Large intestine (tissue), 3 donors: ENCODE results near the gene SPIRE2. TPM values are rescaled to one million over a fixed set of nuclear protein-coding genes. Genes with fewer than 3 reads are reported as not detected.

Experiments used
- DNase-seq, 2 donors: peaks; one replicate each; pipeline versions ENCODE4 v3.0.0 to v3.0.0-alpha.2; 2013
- H3K27ac ChIP-seq: one replicate; pipeline ENCODE4 v1.5.1; 2013; ENCODE audit warnings: low read length
- H3K27me3 ChIP-seq: 2 replicates; pipeline ENCODE4 v1.6.1; 2013; ENCODE audit warnings: low read length; ENCODE audit not compliant: control insufficient read depth, insufficient read depth
- H3K36me3 ChIP-seq: 2 replicates; pipeline ENCODE4 v1.6.1; 2013; ENCODE audit warnings: low read length; ENCODE audit not compliant: control insufficient read depth, insufficient read depth
- H3K4me1 ChIP-seq: one replicate; pipeline ENCODE4 v1.6.1; 2013; ENCODE audit warnings: low read length; ENCODE audit not compliant: control insufficient read depth, insufficient read depth
- H3K4me3 ChIP-seq: one replicate; pipeline ENCODE4 v1.5.1; 2013; ENCODE audit warnings: low read length
- H3K9me3 ChIP-seq: one replicate; pipeline ENCODE4 v1.6.1; 2013; ENCODE audit warnings: mild to moderate bottlenecking, low read depth, low read length, moderate library complexity; ENCODE audit not compliant: control insufficient read depth
- WGBS: methylation state at CpG from one replicate; pipeline ENCODE4 v1.1.5; 2013; ENCODE audit warnings: low lambda C conversion rate; ENCODE audit not compliant: insufficient coverage; 5-methylcytosine and 5-hydroxymethylcytosine counted together
- polyA plus RNA-seq: library from polyadenylated mRNA; unstranded; fragments of 120-200 nt; gene quantifications from one replicate; pipeline ENCODE4 v1.2.1, GENCODE V29; 2013

The SPIRE2 gene
- polyA plus RNA-seq, 1 donor, result 55.2 TPM

- H3K4me1 ChIP-seq, result no peaks in the 10 kb centered on the region
- H3K9me3 ChIP-seq, result no peaks in the 10 kb centered on the region
- no peaks in the 10 kb centered on the region for H3K27me3 ChIP-seq
- no CpG with 5 or more reads among the region's 36 CpGs for WGBS
- H3K36me3 ChIP-seq, result peaks cover 74% of the 10 kb centered on the region
- no peak for DNase-seq
- no peak overlapping the region for H3K4me3 ChIP-seq
- H3K27ac ChIP-seq, result no peak overlapping the region
Measured at GRCh38 chr16:89898201-89898967, 70.1 kb downstream of the SPIRE2 start.

GRCh38 chr16:89899879-89900481 is 71.7 kb downstream of the SPIRE2 start:
- WGBS, result no CpG with 5 or more reads among the region's 20 CpGs
- no peak for DNase-seq
- H3K9me3 ChIP-seq, result no peaks in the 10 kb centered on the region
- no peaks in the 10 kb centered on the region for H3K27me3 ChIP-seq
- no peak overlapping the region for H3K4me3 ChIP-seq
- peaks cover 75% of the 10 kb centered on the region for H3K36me3 ChIP-seq
- no peak overlapping the region for H3K27ac ChIP-seq
- H3K4me1 ChIP-seq, result no peaks in the 10 kb centered on the region

GRCh38 chr16:89900885-89901284 is 72.6 kb downstream of the SPIRE2 start:
- Histone ChIP-seq H3K4me3 (no peak overlapping the region), H3K36me3 (peaks cover 76% of the 10 kb centered on the region), H3K9me3 (peaks cover 4% of the 10 kb centered on the region), H3K4me1 (no peaks in the 10 kb centered on the region), H3K27ac (no peak overlapping the region), H3K27me3 (no peaks in the 10 kb centered on the region)
- no peak for DNase-seq
- WGBS, result no CpG with 5 or more reads among the region's 17 CpGs

- DNase-seq, result no peak
- H3K36me3 ChIP-seq, result peaks cover 72% of the 10 kb centered on the region
- no CpG with 5 or more reads among the region's 11 CpGs for WGBS
Measured at GRCh38 chr16:89902980-89903379, 74.7 kb downstream of the SPIRE2 start.

GRCh38 chr16:89903908-89904515 is 75.7 kb downstream of the SPIRE2 start:
- H3K9me3 ChIP-seq, result peaks cover 19% of the 10 kb centered on the region
- no peak for DNase-seq
- WGBS, result no CpG with 5 or more reads among the region's 19 CpGs
- H3K27ac ChIP-seq, result no peak overlapping the region
- no peaks in the 10 kb centered on the region for H3K27me3 ChIP-seq
- H3K4me3 ChIP-seq, result no peak overlapping the region
- H3K36me3 ChIP-seq, result peaks cover 69% of the 10 kb centered on the region
- H3K4me1 ChIP-seq, result no peaks in the 10 kb centered on the region

More at GRCh38 chr16:89902980-89903379, 74.7 kb downstream of the SPIRE2 start:
- no peak overlapping the region for H3K4me3 ChIP-seq
- H3K27ac ChIP-seq, result no peak overlapping the region
- H3K4me1 ChIP-seq, result no peaks in the 10 kb centered on the region
- peaks cover 14% of the 10 kb centered on the region for H3K9me3 ChIP-seq
- H3K27me3 ChIP-seq, result no peaks in the 10 kb centered on the region

GRCh38 chr16:89904606-89905510 is 76.6 kb downstream of the SPIRE2 start:
- no peaks in the 10 kb centered on the region for H3K4me1 ChIP-seq
- no CpG with 5 or more reads among the region's 31 CpGs for WGBS
- no peaks in the 10 kb centered on the region for H3K27me3 ChIP-seq
- H3K4me3 ChIP-seq, result no peak overlapping the region
- DNase-seq, result no peak
- peaks cover 69% of the 10 kb centered on the region for H3K36me3 ChIP-seq
- H3K9me3 ChIP-seq, result peaks cover 19% of the 10 kb centered on the region
- no peak overlapping the region for H3K27ac ChIP-seq

GRCh38 chr16:89905511-89906139 is 77.3 kb downstream of the SPIRE2 start:
- Histone ChIP-seq H3K27ac (no peak overlapping the region), H3K9me3 (peaks cover 19% of the 10 kb centered on the region), H3K4me1 (peaks cover 3% of the 10 kb centered on the region), H3K4me3 (no peak overlapping the region), H3K36me3 (peaks cover 69% of the 10 kb centered on the region), H3K27me3 (no peaks in the 10 kb centered on the region)
- DNase-seq, result no peak
- no CpG with 5 or more reads among the region's 23 CpGs for WGBS

GRCh38 chr16:89906140-89907025 is 78.1 kb downstream of the SPIRE2 start:
- Histone ChIP-seq H3K9me3 (peaks cover 19% of the 10 kb centered on the region), H3K27me3 (no peaks in the 10 kb centered on the region), H3K36me3 (peaks cover 69% of the 10 kb centered on the region), H3K4me3 (no peak overlapping the region), H3K4me1 (peaks cover 3% of the 10 kb centered on the region), H3K27ac (no peak overlapping the region)
- WGBS, result no CpG with 5 or more reads among the region's 40 CpGs
- DNase-seq, result no peak

GRCh38 chr16:89907055-89907814 is 79.0 kb downstream of the SPIRE2 start:
- Histone ChIP-seq H3K4me3 (no peak overlapping the region), H3K27me3 (no peaks in the 10 kb centered on the region), H3K9me3 (peaks cover 19% of the 10 kb centered on the region), H3K4me1 (peaks cover 3% of the 10 kb centered on the region), H3K36me3 (peaks cover 74% of the 10 kb centered on the region), H3K27ac (no peak overlapping the region)
- no CpG with 5 or more reads among the region's 13 CpGs for WGBS
- no peak for DNase-seq
